ENCODE results near the gene TPR. TPM values are rescaled to one million over a fixed set of nuclear protein-coding genes. Genes with fewer than 3 reads are reported as not detected.

Gene TPR
- total RNA-seq, 1 donor: 68.8 TPM

DNA sequence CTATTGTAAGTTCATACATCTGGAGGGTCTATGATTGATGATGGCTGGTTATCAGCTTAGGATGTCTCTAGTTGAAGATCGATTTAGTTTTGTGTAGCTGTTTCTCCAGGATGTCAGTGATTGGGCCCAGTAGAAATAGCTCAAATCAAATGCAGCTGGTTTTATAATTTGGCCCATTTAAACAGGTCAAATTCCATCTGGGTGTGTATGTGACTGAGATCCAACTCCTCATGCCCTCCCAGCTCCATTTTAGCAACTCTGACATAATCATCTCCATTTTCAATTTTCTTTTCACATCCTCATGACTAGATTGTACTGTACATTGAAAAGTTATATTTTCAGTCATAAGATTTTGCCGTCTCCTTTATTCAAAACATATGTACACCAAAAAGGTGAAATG lies 99.2 kb downstream of the TPR start:
- no peak overlapping the region for H3K4me2 ChIP-seq (ENCODE audit: insufficient read depth, low read length)
- no peaks in the 10 kb centered on the region for H3K4me1 ChIP-seq (ENCODE audit: insufficient read depth, low read length)
- no peak overlapping the region for H3K27ac ChIP-seq (ENCODE audit: low read depth, low read length)
- no peaks in the 10 kb centered on the region for H3K27me3 ChIP-seq (ENCODE audit: insufficient read depth, low read length)
- H3K36me3 ChIP-seq (ENCODE audit: insufficient read depth, low read length): no peaks in the 10 kb centered on the region
- TF ChIP-seq, protein P1, sequence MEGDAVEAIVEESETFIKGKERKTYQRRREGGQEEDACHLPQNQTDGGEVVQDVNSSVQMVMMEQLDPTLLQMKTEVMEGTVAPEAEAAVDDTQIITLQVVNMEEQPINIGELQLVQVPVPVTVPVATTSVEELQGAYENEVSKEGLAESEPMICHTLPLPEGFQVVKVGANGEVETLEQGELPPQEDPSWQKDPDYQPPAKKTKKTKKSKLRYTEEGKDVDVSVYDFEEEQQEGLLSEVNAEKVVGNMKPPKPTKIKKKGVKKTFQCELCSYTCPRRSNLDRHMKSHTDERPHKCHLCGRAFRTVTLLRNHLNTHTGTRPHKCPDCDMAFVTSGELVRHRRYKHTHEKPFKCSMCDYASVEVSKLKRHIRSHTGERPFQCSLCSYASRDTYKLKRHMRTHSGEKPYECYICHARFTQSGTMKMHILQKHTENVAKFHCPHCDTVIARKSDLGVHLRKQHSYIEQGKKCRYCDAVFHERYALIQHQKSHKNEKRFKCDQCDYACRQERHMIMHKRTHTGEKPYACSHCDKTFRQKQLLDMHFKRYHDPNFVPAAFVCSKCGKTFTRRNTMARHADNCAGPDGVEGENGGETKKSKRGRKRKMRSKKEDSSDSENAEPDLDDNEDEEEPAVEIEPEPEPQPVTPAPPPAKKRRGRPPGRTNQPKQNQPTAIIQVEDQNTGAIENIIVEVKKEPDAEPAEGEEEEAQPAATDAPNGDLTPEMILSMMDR (IDR thresholded peaks at IDR 0.05; ENCODE audit: extremely low read depth, low read depth, low read length): no peak
- H3K9me3 ChIP-seq (ENCODE audit: low read depth, low read length): no peaks in the 10 kb centered on the region
- H3K79me2 ChIP-seq (ENCODE audit: insufficient read depth, low read length): no peaks in the 10 kb centered on the region
- H3K4me3 ChIP-seq (ENCODE audit: insufficient read depth, low read length): no peak overlapping the region
- no peak overlapping the region for H2AFZ ChIP-seq (ENCODE audit: low read length)
- H4K20me1 ChIP-seq (ENCODE audit: insufficient read depth, low read length): no peaks in the 10 kb centered on the region
- DNase-seq (ENCODE audit: insufficient read length, low spot score, missing footprints): no peak

DNA sequence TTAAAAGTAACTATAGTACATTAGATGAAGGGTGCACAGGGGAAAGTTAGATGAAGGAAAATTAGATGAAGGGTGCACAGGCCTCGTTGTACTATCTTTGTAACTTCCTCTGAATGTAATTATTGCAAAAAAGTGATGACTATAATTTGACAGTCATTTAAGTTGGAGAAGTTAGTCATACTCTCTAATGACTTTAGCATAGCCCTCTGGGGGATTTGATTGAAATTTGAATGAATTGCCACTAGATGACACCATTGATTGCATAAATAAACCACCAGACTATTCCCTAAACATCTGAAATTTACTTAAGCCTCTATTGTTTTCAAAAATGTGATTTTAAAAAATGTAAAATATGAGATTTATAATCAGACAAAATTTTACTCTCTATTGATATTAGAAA lies 102.6 kb downstream of the TPR start:
- H3K36me3 ChIP-seq (ENCODE audit: insufficient read depth, low read length): no peaks in the 10 kb centered on the region
- H3K27me3 ChIP-seq (ENCODE audit: insufficient read depth, low read length): no peaks in the 10 kb centered on the region
- no peak overlapping the region for H3K27ac ChIP-seq (ENCODE audit: low read depth, low read length)
- H3K4me2 ChIP-seq (ENCODE audit: insufficient read depth, low read length): no peak overlapping the region
- TF ChIP-seq, protein P1 (IDR thresholded peaks at IDR 0.05; ENCODE audit: extremely low read depth, low read depth, low read length): no peak
- no peak overlapping the region for H2AFZ ChIP-seq (ENCODE audit: low read length)
- no peaks in the 10 kb centered on the region for H3K9me3 ChIP-seq (ENCODE audit: low read depth, low read length)
- no peak for DNase-seq (ENCODE audit: insufficient read length, low spot score, missing footprints)
- H3K4me1 ChIP-seq (ENCODE audit: insufficient read depth, low read length): no peaks in the 10 kb centered on the region
- no peak overlapping the region for H3K4me3 ChIP-seq (ENCODE audit: insufficient read depth, low read length)
- H4K20me1 ChIP-seq (ENCODE audit: insufficient read depth, low read length): no peaks in the 10 kb centered on the region
- no peaks in the 10 kb centered on the region for H3K79me2 ChIP-seq (ENCODE audit: insufficient read depth, low read length)

GRCh38 chr1:186271032-186271431 lies 104.0 kb downstream of the TPR start:
- TF ChIP-seq, protein P1 (IDR thresholded peaks at IDR 0.05; ENCODE audit: extremely low read depth, low read depth, low read length): no peak

More at GRCh38 chr1:186271032-186271431, 104.0 kb downstream of the TPR start:
- Histone ChIP-seq H4K20me1 (ENCODE audit: insufficient read depth, low read length) (no peaks in the 10 kb centered on the region), H3K27ac (ENCODE audit: low read depth, low read length) (no peak overlapping the region), H3K36me3 (ENCODE audit: insufficient read depth, low read length) (no peaks in the 10 kb centered on the region), H2AFZ (ENCODE audit: low read length) (no peak overlapping the region), H3K27me3 (ENCODE audit: insufficient read depth, low read length) (peaks cover 2% of the 10 kb centered on the region), H3K4me1 (ENCODE audit: insufficient read depth, low read length) (no peaks in the 10 kb centered on the region), H3K9me3 (ENCODE audit: low read depth, low read length) (no peaks in the 10 kb centered on the region), H3K4me2 (ENCODE audit: insufficient read depth, low read length) (no peak overlapping the region), H3K4me3 (ENCODE audit: insufficient read depth, low read length) (no peak overlapping the region), H3K79me2 (ENCODE audit: insufficient read depth, low read length) (no peaks in the 10 kb centered on the region)
- DNase-seq (ENCODE audit: insufficient read length, low spot score, missing footprints): no peak

Other genes with a start within 250 kb of the TPR start
- under 0.01 and 0.29 TPM in 2 replicates for gene PRG4, start 79.0 kb downstream of the TPR start, total RNA-seq
- 13.8 and 24.2 TPM in 2 replicates for gene ODR4, start 585 bp upstream of the TPR start, total RNA-seq
- not detected in 2 replicates for gene PDC, start 85.9 kb upstream of the TPR start, total RNA-seq